K562 (cell line): Measurements from ENCODE around the gene PPP2R1A. TPM values are rescaled to one million over a fixed set of nuclear protein-coding genes. Genes with fewer than 3 reads are reported as not detected.

Experiments
- BRD9 ChIP-seq: fragments of 450-650 bp; IDR thresholded peaks from 2 replicates; pipeline ENCODE4 v1.6.1; 2018; ENCODE audit warnings: low read depth; ENCODE audit not compliant: partially characterized antibody
- C11orf30 ChIP-seq: fragments of 450-650 bp; IDR thresholded peaks from 2 replicates; pipeline ENCODE4 v1.6.1; 2016; ENCODE audit warnings: low read depth, mild to moderate bottlenecking
- FOXK2 ChIP-seq, 2 experiments: fragments of 450-650 bp; IDR thresholded peaks in 1 of 2; conservative IDR thresholded peaks in 1 of 2; 2 replicates each; pipeline ENCODE4 v1.6.1; 2016; ENCODE audit warnings: low read depth in 2 of 2, mild to moderate bottlenecking in 1 of 2
- HLTF ChIP-seq: fragments of 450-650 bp; IDR thresholded peaks from 2 replicates; pipeline ENCODE4 v1.6.1; 2016
- JUND ChIP-seq, 2 experiments: IDR thresholded peaks; 2 replicates in 1 of 2; 3 replicates in 1 of 2; pipeline ENCODE4 v1.6.1; 2011; ENCODE audit warnings: borderline replicate concordance in 2 of 2, low read depth in 2 of 2, low read length in 2 of 2, improper control_type of control experiment in 1 of 2, missing biosample characterization in 1 of 2, missing genetic modification characterization in 1 of 2, missing genetic modification reagents in 1 of 2
- NFYB ChIP-seq: IDR thresholded peaks from 2 replicates; pipeline ENCODE4 v1.6.1; 2011; ENCODE audit warnings: mild to moderate bottlenecking, moderate library complexity; ENCODE audit not compliant: insufficient read length; ENCODE audit errors: extremely low read depth
- REST ChIP-seq, 2 experiments: fragments of 450-650 bp; formaldehyde crosslinking in 1 of 2; IDR thresholded peaks; 2 replicates each; pipeline versions ENCODE4 v1.4.0 to v1.6.1; 2014 to 2020; ENCODE audit warnings: mild to moderate bottlenecking in 2 of 2, borderline replicate concordance in 1 of 2, low read depth in 1 of 2
- SP1 ChIP-seq: sonication (generic); formaldehyde crosslinking; IDR thresholded peaks from 2 replicates; pipeline ENCODE4 v1.8.1; 2022; ENCODE audit warnings: mild to moderate bottlenecking, missing genetic modification reagents
- ZHX1 ChIP-seq: fragments of 150-350 bp; conservative IDR thresholded peaks from 2 replicates; pipeline ENCODE4 v1.6.1; 2014; ENCODE audit warnings: low read length
- ZNF766 ChIP-seq: fragments of 200-800 bp; sonication (Bioruptor generic); conservative IDR thresholded peaks from 2 replicates; pipeline ENCODE4 v1.6.1; 2016; ENCODE audit warnings: missing genetic modification characterization, missing compliant biosample characterization
- ZNF77 ChIP-seq: fragments of 250-450 bp; sonication (Bioruptor Pico); IDR thresholded peaks from 2 replicates; pipeline ENCODE4 v1.5.0; 2020
- polyA plus RNA-seq, 8 experiments: library from polyadenylated mRNA; depleted of rRNA in 4 of 8; stranded (reverse) in 5 of 8; unstranded in 3 of 8; fragments of >200 nt; fragmentation: Nextera tagmentation in 2 of 8; fragmentation: Illumina TruSeq in 1 of 8; extraction: Ambion mirVana in 2 of 8; extraction: Trizol in 1 of 8; gene quantifications; 2 replicates each; pipeline versions ENCODE4 v1.2.1 to v1.2.3, GENCODE V29; 2011 to 2014; ENCODE audit warnings: inconsistent platforms in 1 of 8, missing spikeins in 1 of 8
- total RNA-seq, 7 experiments: library from RNA; depleted of rRNA in 6 of 7; stranded (reverse); fragments of >200 nt in 6 of 7; fragmentation: Illumina TruSeq in 2 of 7; extraction: Trizol in 2 of 7; gene quantifications; 2 replicates each; pipeline versions ENCODE4 v1.2.1 to v1.2.3, GENCODE V29; 2011 to 2021; ENCODE audit warnings: low replicate concordance in 1 of 7
- TF ChIP-seq, protein P1 (sequence below): fragments of 450-650 bp; conservative IDR thresholded peaks from 2 replicates; pipeline ENCODE4 v1.6.1; 2016; ENCODE audit warnings: missing genetic modification characterization, low read depth, mild to moderate bottlenecking, missing compliant biosample characterization, moderate library complexity
- TF ChIP-seq, protein P2 (sequence below): sonication (generic); formaldehyde crosslinking; IDR thresholded peaks from 2 replicates; pipeline ENCODE4 v1.8.0; 2022; ENCODE audit warnings: mild to moderate bottlenecking, missing genetic modification reagents

Gene PPP2R1A
- total and polyA plus RNA-seq, 9 of the 15 experiments (the other 6 are each of a cell fraction or from before 2014, with no cell fraction given), result 10.1 to 211 (median 70.1) TPM

- TF ChIP-seq ZNF766 (no peak), ZHX1 (no peak), JUND (IDR thresholded peaks at IDR 0.05; ENCODE audit: borderline replicate concordance, low read depth, low read length) (no peak), JUND (tag; IDR thresholded peaks at IDR 0.05; ENCODE audit: borderline replicate concordance, low read depth, low read length) (no peak), REST (IDR thresholded peaks at IDR 0.05; ENCODE audit: borderline replicate concordance) (peak; percentile 74; the same call in 1 of the 2 replicates), REST (CRISPR knock-in tag; IDR thresholded peaks at IDR 0.05; ENCODE audit: low read depth) (no peak), ZNF77 (CRISPR knock-in tag) (no peak), C11orf30 (0 out of 2 replicates have a peak, but pooled peaks have one; percentile 5), BRD9 (no peak), FOXK2 (conservative IDR thresholded peaks at IDR 0.05 in 1 of 2, IDR thresholded peaks at IDR 0.05 in 1 of 2; ENCODE audit: low read depth in 2 of 2) (no peak), NFYB (no peak), HLTF (no peak), SP1 (CRISPR knock-in tag) (no peak)
- TF ChIP-seq, protein P1, sequence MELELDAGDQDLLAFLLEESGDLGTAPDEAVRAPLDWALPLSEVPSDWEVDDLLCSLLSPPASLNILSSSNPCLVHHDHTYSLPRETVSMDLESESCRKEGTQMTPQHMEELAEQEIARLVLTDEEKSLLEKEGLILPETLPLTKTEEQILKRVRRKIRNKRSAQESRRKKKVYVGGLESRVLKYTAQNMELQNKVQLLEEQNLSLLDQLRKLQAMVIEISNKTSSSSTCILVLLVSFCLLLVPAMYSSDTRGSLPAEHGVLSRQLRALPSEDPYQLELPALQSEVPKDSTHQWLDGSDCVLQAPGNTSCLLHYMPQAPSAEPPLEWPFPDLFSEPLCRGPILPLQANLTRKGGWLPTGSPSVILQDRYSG, result no peak
- TF ChIP-seq, protein P2, sequence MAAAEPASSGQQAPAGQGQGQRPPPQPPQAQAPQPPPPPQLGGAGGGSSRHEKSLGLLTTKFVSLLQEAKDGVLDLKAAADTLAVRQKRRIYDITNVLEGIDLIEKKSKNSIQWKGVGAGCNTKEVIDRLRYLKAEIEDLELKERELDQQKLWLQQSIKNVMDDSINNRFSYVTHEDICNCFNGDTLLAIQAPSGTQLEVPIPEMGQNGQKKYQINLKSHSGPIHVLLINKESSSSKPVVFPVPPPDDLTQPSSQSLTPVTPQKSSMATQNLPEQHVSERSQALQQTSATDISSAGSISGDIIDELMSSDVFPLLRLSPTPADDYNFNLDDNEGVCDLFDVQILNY, result no peak
Measured at GRCh38 chr19:52237771-52238400, 48.0 kb downstream of the PPP2R1A start (continued).
